HCT116 (cell line): ENCODE measurements around the gene GALNT18. TPM values are rescaled to one million over a fixed set of nuclear protein-coding genes. Genes with fewer than 3 reads are reported as not detected.

Experiments
- ATAC-seq: fragments of 200-7000 bp; cut with Tn5 transposase; 2 replicates; pipeline ENCODE4 v1.9.1; 2020; ENCODE audit warnings: mild to moderate bottlenecking, moderate library complexity
- BruUV-seq: library from RNA; stranded (reverse); fragments of 400-500 nt; replicated peaks from 2 replicates; lab custom pipeline; 2021; lab: Mats Ljungman, UMichigan
- CTCF ChIA-PET: fragments of 300-600 bp; sonication (Branson Sonifier 250); formaldehyde crosslinking; loops from one replicate; lab custom pipeline; 2021; ENCODE audit warnings: antibody characterized with exemption; lab: Charles Lee
- POLR2A ChIA-PET: fragments of 300-600, 350-600 bp; sonication (Branson Sonifier 250); formaldehyde crosslinking; loops from one replicate; lab custom pipeline; 2021; ENCODE audit warnings: antibody characterized with exemption; lab: Charles Lee
- RAD21 ChIA-PET, 2 experiments: fragments of 300-600 bp; sonication (Branson Sonifier 250); formaldehyde crosslinking; loops; one replicate each; lab custom pipeline; 2023; ENCODE audit warnings: low total read pairs in 2 of 2; ENCODE audit not compliant: uncharacterized antibody in 2 of 2, unreplicated experiment in 2 of 2, low non-redundant PET in 1 of 2; lab: Charles Lee
- DNase-seq: peaks from one replicate; pipeline ENCODE4 v3.0.0-alpha.2; 2010; ENCODE audit warnings: low read depth, low spot score
- H2AFZ ChIP-seq: fragments of 200-600 bp; shearing (Covaris generic), sonication (generic); 2 replicates; pipeline ENCODE4 v1.6.1; 2017; ENCODE audit warnings: low read depth, mixed run types, mixed read lengths, antibody characterized with exemption, low read length; ENCODE audit not compliant: poor library complexity, severe bottlenecking
- H3K27ac ChIP-seq: 2 replicates; pipeline ENCODE4 v1.5.1; 2012; ENCODE audit warnings: low read depth, low read length
- H3K27me3 ChIP-seq: fragments of 200-600 bp; sonication (generic); 2 replicates; pipeline ENCODE4 v1.6.1; 2016; ENCODE audit warnings: mixed run types, low read length, mixed read lengths; ENCODE audit not compliant: insufficient read depth
- H3K36me3 ChIP-seq, 2 experiments: fragments of 200-500 bp in 1 of 2; fragments of 200-600 bp in 1 of 2; sonication (Bioruptor generic) in 1 of 2; sonication (generic) in 1 of 2; 2 replicates each; pipeline versions ENCODE4 v1.5.1 to v1.6.1; 2014 to 2016; ENCODE audit warnings: low read length in 2 of 2, inconsistent platforms in 1 of 2, mixed read lengths in 1 of 2, mixed run types in 1 of 2; ENCODE audit not compliant: insufficient read depth in 2 of 2, control insufficient read depth in 1 of 2
- H3K4me1 ChIP-seq, 2 experiments: fragments of 200-600 bp in 1 of 2; sonication (generic) in 1 of 2; 2 replicates each; pipeline versions ENCODE4 v1.5.1 to v1.6.1; 2012 to 2017; ENCODE audit warnings: low read length in 2 of 2, inconsistent platforms in 1 of 2, mild to moderate bottlenecking in 1 of 2, mixed read lengths in 1 of 2, mixed run types in 1 of 2, moderate library complexity in 1 of 2; ENCODE audit not compliant: insufficient read depth in 2 of 2, control insufficient read depth in 1 of 2
- H3K4me2 ChIP-seq: fragments of 200-600 bp; sonication (generic); 2 replicates; pipeline ENCODE4 v1.6.1; 2017; ENCODE audit warnings: mixed run types, low read length, mixed read lengths
- H3K4me3 ChIP-seq, 2 experiments: fragments of 200-600 bp in 1 of 2; sonication (generic) in 1 of 2; replicated peaks in 1 of 2; 2 replicates each; pipeline ENCODE4 v1.5.1; 2011 to 2016; ENCODE audit warnings: low read length in 2 of 2, control low read depth in 1 of 2, low read depth in 1 of 2, mild to moderate bottlenecking in 1 of 2, mixed read lengths in 1 of 2, mixed run types in 1 of 2
- H3K79me2 ChIP-seq: fragments of 200-600 bp; sonication (generic); 2 replicates; pipeline ENCODE4 v1.6.1; 2017; ENCODE audit warnings: mild to moderate bottlenecking, mixed run types, low read length, moderate library complexity, mixed read lengths; ENCODE audit not compliant: insufficient read depth
- H3K9ac ChIP-seq: fragments of 200-600 bp; sonication (generic); 2 replicates; pipeline ENCODE4 v1.6.1; 2016; ENCODE audit warnings: low read length, mixed read lengths
- H3K9me2 ChIP-seq: fragments of 200-600 bp; sonication (generic), shearing (Covaris generic); 2 replicates; pipeline ENCODE4 v1.6.1; 2017; ENCODE audit warnings: mixed run types, mild to moderate bottlenecking, moderate library complexity; ENCODE audit not compliant: insufficient read depth
- H3K9me3 ChIP-seq, 2 experiments: fragments of 200-500 bp in 1 of 2; fragments of 200-600 bp in 1 of 2; sonication (Bioruptor generic) in 1 of 2; sonication (generic) in 1 of 2; 2 replicates each; pipeline ENCODE4 v1.6.1; 2014 to 2017; ENCODE audit warnings: low read length in 2 of 2, mixed read lengths in 2 of 2, inconsistent platforms in 1 of 2, low read depth in 1 of 2, mild to moderate bottlenecking in 1 of 2, mixed run types in 1 of 2, moderate library complexity in 1 of 2; ENCODE audit not compliant: control insufficient read depth in 1 of 2, insufficient read depth in 1 of 2
- H4K20me1 ChIP-seq: fragments of 200-600 bp; sonication (generic), shearing (Covaris generic); 2 replicates; pipeline ENCODE4 v1.6.1; 2017; ENCODE audit warnings: mixed run types, mild to moderate bottlenecking, moderate library complexity; ENCODE audit not compliant: insufficient read depth
- EGR1 ChIP-seq: IDR thresholded peaks from 2 replicates; pipeline ENCODE4 v1.6.1; 2012; ENCODE audit warnings: low read depth
- ELF1 ChIP-seq: IDR thresholded peaks from 2 replicates; pipeline ENCODE4 v1.6.1; 2012; ENCODE audit warnings: low read depth, borderline replicate concordance
- EZH2 ChIP-seq: fragments of 200-600 bp; sonication (generic); IDR thresholded peaks from 2 replicates; pipeline ENCODE4 v1.6.1; 2017; ENCODE audit warnings: antibody characterized with exemption, mixed run types
- EZH2phosphoT487 ChIP-seq: fragments of 200-600 bp; IDR thresholded peaks from 2 replicates; pipeline ENCODE4 v1.6.1; 2018; ENCODE audit warnings: antibody characterized with exemption, borderline replicate concordance
- FOSL1 ChIP-seq: IDR thresholded peaks from 2 replicates; pipeline ENCODE4 v1.6.1; 2012; ENCODE audit warnings: low read depth
- JUND ChIP-seq: IDR thresholded peaks from 2 replicates; pipeline ENCODE4 v1.6.1; 2012
- POLR2AphosphoS5 ChIP-seq: IDR thresholded peaks from 2 replicates; pipeline ENCODE4 v1.6.1; 2011; ENCODE audit warnings: mild to moderate bottlenecking, low read depth, low read length, moderate library complexity
- RAD21 ChIP-seq: IDR thresholded peaks from 2 replicates; pipeline ENCODE4 v1.6.1; 2012; ENCODE audit warnings: low read depth, mild to moderate bottlenecking
- REST ChIP-seq: IDR thresholded peaks from 2 replicates; pipeline ENCODE4 v1.6.1; 2012; ENCODE audit warnings: low read depth
- SIN3A ChIP-seq: IDR thresholded peaks from 2 replicates; pipeline ENCODE4 v1.6.1; 2012; ENCODE audit warnings: low read depth
- SP1 ChIP-seq: IDR thresholded peaks from 2 replicates; pipeline ENCODE4 v1.6.1; 2012; ENCODE audit warnings: low read depth
- TCF7L2 ChIP-seq: IDR thresholded peaks from 2 replicates; pipeline ENCODE4 v1.7.0; 2011; ENCODE audit warnings: borderline replicate concordance, inconsistent platforms; ENCODE audit not compliant: insufficient read depth, insufficient read length; ENCODE audit errors: extremely low read depth
- YY1 ChIP-seq: IDR thresholded peaks from 2 replicates; pipeline ENCODE4 v1.6.1; 2011; ENCODE audit warnings: low read length, low read depth, moderate library complexity, mild to moderate bottlenecking; ENCODE audit not compliant: insufficient replicate concordance; ENCODE audit errors: extremely low read depth
- ZBTB33 ChIP-seq: IDR thresholded peaks from 2 replicates; pipeline ENCODE4 v1.6.1; 2011; ENCODE audit warnings: mild to moderate bottlenecking, low read length, moderate library complexity; ENCODE audit not compliant: insufficient replicate concordance; ENCODE audit errors: extremely low read depth
- ZNF274 ChIP-seq: fragments of 200-500 bp; sonication (Bioruptor generic); IDR thresholded peaks from 2 replicates; pipeline ENCODE4 v1.6.1; 2014; ENCODE audit warnings: mild to moderate bottlenecking, low read depth, low read length, inconsistent platforms
- intact Hi-C: fragments of 100-400 bp; cut with micrococcal nuclease; formaldehyde crosslinking; loops from 2 replicates; pipeline ENCODE4 v1.10.0; 2022
- total RNA-seq: library from RNA; stranded (reverse); gene quantifications from one replicate; pipeline ENCODE4 v1.2.1, GENCODE V29; 2021; ENCODE audit not compliant: unreplicated experiment

Gene GALNT18
- total RNA-seq, 1 experiment from 2014 or later, result 19.9 TPM

- no peak overlapping the region for H3K4me2 ChIP-seq
- BruUV-seq, result no TSS peak
- intact Hi-C loops, result no loop called here
- no peaks in the 10 kb centered on the region for H3K36me3 ChIP-seq
- no peaks in the 10 kb centered on the region for H3K9me3 ChIP-seq
- peak; percentile 55; the same call in 1 of the 2 replicates for ATAC-seq
- CTCF ChIA-PET, result no interaction called here
- no peak overlapping the region for H3K9ac ChIP-seq
- H2AFZ ChIP-seq, result no peak overlapping the region
- TF ChIP-seq SIN3A, result no peak
- TF ChIP-seq EZH2, result no peak
- no peak for TF ChIP-seq REST
- no peak for TF ChIP-seq JUND
- TF ChIP-seq SP1, result no peak
- no peak for TF ChIP-seq ELF1
- TF ChIP-seq FOSL1, result no peak
- no peak for TF ChIP-seq ZNF274
- TF ChIP-seq POLR2AphosphoS5, result no peak
- no peak for TF ChIP-seq YY1
- TF ChIP-seq EZH2phosphoT487, result no peak
- no peak for TF ChIP-seq TCF7L2
- TF ChIP-seq RAD21, result no peak
- no peak for TF ChIP-seq EGR1
- TF ChIP-seq ZBTB33, result no peak
- TF ChIP-seq, all 23 proteins: peak for 0
- DNase-seq, result no peak
- Histone ChIP-seq H3K9me2 (no peaks in the 10 kb centered on the region), H3K79me2 (no peaks in the 10 kb centered on the region), H3K4me3 (no peak overlapping the region), H3K27me3 (no peaks in the 10 kb centered on the region), H3K27ac (no peak overlapping the region), H4K20me1 (no peaks in the 10 kb centered on the region), H3K4me1 (no peaks in the 10 kb centered on the region)
- RAD21 ChIA-PET, result no interaction called here
- POLR2A ChIA-PET, result no interaction called here
Measured at GRCh38 chr11:11464555-11464954, 157.2 kb downstream of the GALNT18 start.
